Keratinocyte (primary cell): ENCODE data around the gene RCBTB2. TPM values are rescaled to one million over a fixed set of nuclear protein-coding genes. Genes with fewer than 3 reads are reported as not detected.

ENCODE experiments used
- DNase-seq: peaks from one replicate; pipeline ENCODE4 v3.0.0-alpha.2; 2011; ENCODE audit warnings: low read depth, missing footprints, low spot score
- FAIRE-seq: peaks from 2 replicates; lab custom pipeline; 2011; peaks lifted over from hg19 to GRCh38; lab: Jason Lieb, UNC
- H2AFZ ChIP-seq: 2 replicates; pipeline ENCODE4 v1.6.0; 2012; ENCODE audit warnings: low read length, control low read depth, inconsistent platforms; ENCODE audit not compliant: control insufficient read depth
- H3K27ac ChIP-seq: 2 replicates; pipeline ENCODE4 v1.5.1; 2011; ENCODE audit warnings: low read length; ENCODE audit not compliant: control insufficient read depth, insufficient read depth
- H3K27me3 ChIP-seq: 3 replicates; pipeline ENCODE4 v1.6.0; 2011; ENCODE audit warnings: low read length; ENCODE audit not compliant: control insufficient read depth, insufficient read depth; ENCODE audit errors: extremely low read depth
- H3K36me3 ChIP-seq, 2 experiments: 2 replicates in 1 of 2; 3 replicates in 1 of 2; pipeline ENCODE4 v1.5.1; 2011; ENCODE audit warnings: low read length in 2 of 2, mild to moderate bottlenecking in 1 of 2; ENCODE audit not compliant: control insufficient read depth in 2 of 2, insufficient read depth in 2 of 2; ENCODE audit errors: extremely low read depth in 1 of 2
- H3K4me1 ChIP-seq: 3 replicates; pipeline ENCODE4 v1.5.1; 2011; ENCODE audit warnings: low read length; ENCODE audit not compliant: control insufficient read depth, insufficient read depth; ENCODE audit errors: extremely low read depth
- H3K4me2 ChIP-seq: 3 replicates; pipeline ENCODE4 v1.6.0; 2011; ENCODE audit warnings: low read depth, low read length; ENCODE audit not compliant: control insufficient read depth, insufficient read depth; ENCODE audit errors: extremely low read depth
- H3K4me3 ChIP-seq, 3 experiments: fragments of 200-600 bp in 1 of 3; sonication (generic) in 1 of 3; 2 replicates in 2 of 3; 3 replicates in 1 of 3; pipeline ENCODE4 v1.5.1; 2011 to 2016; ENCODE audit warnings: low read length in 3 of 3, mild to moderate bottlenecking in 3 of 3, control low read depth in 2 of 3, inconsistent platforms in 1 of 3, low read depth in 1 of 3, mixed read lengths in 1 of 3, mixed run types in 1 of 3, moderate library complexity in 1 of 3; ENCODE audit not compliant: control insufficient read depth in 2 of 3, insufficient read depth in 2 of 3; ENCODE audit errors: extremely low read depth in 1 of 3
- H3K79me2 ChIP-seq: 2 replicates; pipeline ENCODE4 v1.6.0; 2012; ENCODE audit warnings: low read length; ENCODE audit not compliant: control insufficient read depth, insufficient read depth
- H3K9ac ChIP-seq: 3 replicates; pipeline ENCODE4 v1.6.0; 2011; ENCODE audit warnings: low read length; ENCODE audit not compliant: control insufficient read depth, insufficient read depth; ENCODE audit errors: extremely low read depth
- H3K9me1 ChIP-seq: 3 replicates; pipeline ENCODE4 v1.6.0; 2011; ENCODE audit warnings: low read length; ENCODE audit not compliant: control insufficient read depth, insufficient read depth; ENCODE audit errors: extremely low read depth
- H3K9me3 ChIP-seq: 2 replicates; pipeline ENCODE4 v1.5.1; 2012; ENCODE audit warnings: low read depth, low read length; ENCODE audit not compliant: control insufficient read depth
- H4K20me1 ChIP-seq: 3 replicates; pipeline ENCODE4 v1.6.0; 2011; ENCODE audit warnings: low read length; ENCODE audit not compliant: control insufficient read depth, insufficient read depth; ENCODE audit errors: extremely low read depth
- EZH2 ChIP-seq: IDR thresholded peaks from one replicate; pipeline ENCODE4 v1.6.1; 2012; ENCODE audit warnings: inconsistent platforms, mild to moderate bottlenecking, low read length, moderate library complexity
- dilution Hi-C: fragments of 300-500 bp; cut with MboI; formaldehyde crosslinking; loops from one replicate; pipeline ENCODE4 v1.7.0; 2020; ENCODE audit warnings: low sequenced_read_pairs; ENCODE audit not compliant: extremely low pct_ligation_motif_present
- polyA plus RNA-seq, 5 experiments: library from polyadenylated mRNA; depleted of rRNA in 3 of 5; stranded (reverse) in 3 of 5; stranded (forward) in 1 of 5; unstranded in 1 of 5; fragments of >200 nt; gene quantifications; 1 replicate in 1 of 5; 2 replicates in 3 of 5; 3 replicates in 1 of 5; pipeline versions ENCODE4 v1.2.1 to v1.2.3, GENCODE V29; 2011 to 2012; ENCODE audit warnings: missing spikeins in 2 of 5, low read depth in 1 of 5, low replicate concordance in 1 of 5
- TF ChIP-seq, protein P1 (sequence below), 3 experiments: IDR thresholded peaks in 1 of 3; conservative IDR thresholded peaks in 1 of 3; optimal IDR thresholded peaks in 1 of 3; 2 replicates in 2 of 3; 3 replicates in 1 of 3; pipeline versions ENCODE3 to v1.5.1; 2011; ENCODE audit warnings: low read length in 3 of 3, mild to moderate bottlenecking in 3 of 3, moderate library complexity in 2 of 3, control low read depth in 1 of 3, inconsistent platforms in 1 of 3; ENCODE audit not compliant: insufficient read depth in 2 of 3; ENCODE audit errors: extremely low read depth in 1 of 3

Gene RCBTB2
- polyA plus RNA-seq, 1 donor (not counting 4 experiments of a cell fraction or from before 2014, with no cell fraction given), result 5.5 TPM

DNA sequence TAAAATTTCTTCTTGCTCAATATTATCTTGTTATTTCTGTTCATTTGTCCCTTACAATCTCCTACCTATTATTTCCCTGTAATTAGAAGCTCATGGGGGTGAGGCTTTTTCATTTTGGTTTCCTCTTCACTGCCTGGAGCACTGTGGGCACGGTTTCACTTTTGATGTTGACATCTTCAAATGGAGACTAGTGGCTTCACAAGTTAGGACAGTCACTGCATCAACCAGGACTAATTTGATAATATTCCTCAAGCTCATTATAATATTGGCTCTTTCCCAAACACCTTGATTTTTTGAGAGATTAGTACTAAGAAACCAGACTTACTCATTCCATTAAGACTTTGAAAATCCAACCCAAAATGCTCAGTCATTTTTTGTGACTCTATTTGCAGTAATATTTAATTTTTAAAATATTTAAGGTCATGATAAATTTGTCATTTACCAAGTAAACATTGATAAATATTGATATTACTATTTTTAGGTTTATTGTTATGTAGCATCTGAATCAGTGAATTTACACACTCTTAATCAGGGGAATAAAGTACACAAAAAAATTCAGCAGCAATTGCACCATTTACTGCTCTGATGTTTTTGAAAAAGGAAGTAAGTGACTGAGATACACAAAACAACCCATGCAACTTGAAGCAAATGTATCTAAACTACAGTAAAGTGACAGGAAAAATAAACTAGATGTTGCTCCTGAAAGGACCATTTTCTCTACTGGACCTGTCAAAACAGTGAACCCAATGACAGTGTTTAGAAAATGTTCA is 28.8 kb upstream of the RCBTB2 start:
- Histone ChIP-seq H3K9me3 (no peaks in the 10 kb centered on the region), H4K20me1 (no peaks in the 10 kb centered on the region), H3K9ac (no peak overlapping the region), H3K9me1 (no peaks in the 10 kb centered on the region), H3K27ac (no peak overlapping the region), H3K36me3 (no peaks in the 10 kb centered on the region), H3K27me3 (no peaks in the 10 kb centered on the region), H2AFZ (no peak overlapping the region), H3K4me2 (no peak overlapping the region), H3K79me2 (no peaks in the 10 kb centered on the region), H3K4me1 (no peaks in the 10 kb centered on the region), H3K4me3 (no peak overlapping the region)
- dilution Hi-C loops, result no loop called here
- no peak for DNase-seq
- TF ChIP-seq EZH2, result no peak
- TF ChIP-seq, protein P1, sequence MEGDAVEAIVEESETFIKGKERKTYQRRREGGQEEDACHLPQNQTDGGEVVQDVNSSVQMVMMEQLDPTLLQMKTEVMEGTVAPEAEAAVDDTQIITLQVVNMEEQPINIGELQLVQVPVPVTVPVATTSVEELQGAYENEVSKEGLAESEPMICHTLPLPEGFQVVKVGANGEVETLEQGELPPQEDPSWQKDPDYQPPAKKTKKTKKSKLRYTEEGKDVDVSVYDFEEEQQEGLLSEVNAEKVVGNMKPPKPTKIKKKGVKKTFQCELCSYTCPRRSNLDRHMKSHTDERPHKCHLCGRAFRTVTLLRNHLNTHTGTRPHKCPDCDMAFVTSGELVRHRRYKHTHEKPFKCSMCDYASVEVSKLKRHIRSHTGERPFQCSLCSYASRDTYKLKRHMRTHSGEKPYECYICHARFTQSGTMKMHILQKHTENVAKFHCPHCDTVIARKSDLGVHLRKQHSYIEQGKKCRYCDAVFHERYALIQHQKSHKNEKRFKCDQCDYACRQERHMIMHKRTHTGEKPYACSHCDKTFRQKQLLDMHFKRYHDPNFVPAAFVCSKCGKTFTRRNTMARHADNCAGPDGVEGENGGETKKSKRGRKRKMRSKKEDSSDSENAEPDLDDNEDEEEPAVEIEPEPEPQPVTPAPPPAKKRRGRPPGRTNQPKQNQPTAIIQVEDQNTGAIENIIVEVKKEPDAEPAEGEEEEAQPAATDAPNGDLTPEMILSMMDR (optimal IDR thresholded peaks at IDR 0.05 in 1 of 3, IDR thresholded peaks at IDR 0.05 in 1 of 3, conservative IDR thresholded peaks at IDR 0.05 in 1 of 3; ENCODE audit: extremely low read depth in 1 of 3, insufficient read depth in 2 of 3, low read length in 3 of 3), result no peak
- peak; percentile 26 for FAIRE-seq

DNA sequence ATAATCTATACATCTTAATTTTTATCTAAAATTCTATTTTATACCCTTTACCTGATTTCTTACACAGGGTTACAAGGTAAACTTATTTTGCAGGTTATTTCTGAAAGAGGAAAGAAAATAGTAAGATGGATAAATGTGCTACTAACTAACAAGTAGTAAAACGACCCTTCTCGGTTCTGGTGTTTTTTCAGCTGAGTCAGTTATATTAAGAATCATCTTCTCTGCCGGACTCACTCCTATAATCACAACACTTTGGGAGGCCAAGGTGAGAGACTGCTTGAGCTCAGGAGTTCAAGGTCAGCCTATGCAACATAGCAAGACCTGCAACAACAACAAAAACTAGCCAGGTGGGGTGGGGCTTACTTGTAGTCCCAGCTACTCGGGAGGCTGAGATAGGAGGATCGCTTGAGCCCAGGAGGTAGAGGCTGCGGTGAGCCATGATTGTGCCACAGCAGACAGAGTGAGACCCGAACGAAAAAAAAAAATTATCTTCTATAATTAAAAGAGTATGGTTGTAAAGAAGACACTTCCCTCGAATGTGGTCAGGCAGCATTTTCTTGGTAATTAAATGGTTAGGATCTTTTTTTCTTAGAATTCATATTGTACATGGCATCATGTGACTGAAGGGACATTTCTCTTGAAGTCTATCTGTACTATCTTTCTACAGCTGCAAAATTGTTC is 27.9 kb upstream of the RCBTB2 start:
- no peak overlapping the region for H3K4me2 ChIP-seq
- no peak for DNase-seq
- no peaks in the 10 kb centered on the region for H3K36me3 ChIP-seq
- H2AFZ ChIP-seq, result no peak overlapping the region
- no peaks in the 10 kb centered on the region for H3K27me3 ChIP-seq
- no peaks in the 10 kb centered on the region for H3K4me1 ChIP-seq
- no peak overlapping the region for H3K9ac ChIP-seq
- H3K9me3 ChIP-seq, result no peaks in the 10 kb centered on the region
- H4K20me1 ChIP-seq, result no peaks in the 10 kb centered on the region
- H3K27ac ChIP-seq, result no peak overlapping the region
- H3K9me1 ChIP-seq, result no peaks in the 10 kb centered on the region
- no peak for FAIRE-seq
- dilution Hi-C loops, result no loop called here
- H3K79me2 ChIP-seq, result no peaks in the 10 kb centered on the region
- no peak overlapping the region for H3K4me3 ChIP-seq
- TF ChIP-seq, protein P1 (optimal IDR thresholded peaks at IDR 0.05 in 1 of 3, IDR thresholded peaks at IDR 0.05 in 1 of 3, conservative IDR thresholded peaks at IDR 0.05 in 1 of 3; ENCODE audit: extremely low read depth in 1 of 3, insufficient read depth in 2 of 3, low read length in 3 of 3), result no peak
- no peak for TF ChIP-seq EZH2
